H9 (cell line): Measurements from ENCODE around the gene DPYD. TPM values are rescaled to one million over a fixed set of nuclear protein-coding genes. Genes with fewer than 3 reads are reported as not detected.

Source experiments
- DNase-seq: peaks from one replicate; pipeline ENCODE4 v3.0.0-alpha.2; 2017
- H2AFZ ChIP-seq: one replicate; pipeline ENCODE4 v1.6.1; 2013; ENCODE audit warnings: mild to moderate bottlenecking, low read length, control low read depth, moderate library complexity
- H2AK5ac ChIP-seq: 2 replicates; pipeline ENCODE4 v1.6.1; 2013; ENCODE audit warnings: low read length, control low read depth, mixed read lengths; ENCODE audit not compliant: insufficient read length
- H2BK120ac ChIP-seq: one replicate; pipeline ENCODE4 v1.6.1; 2013; ENCODE audit warnings: low read depth, mild to moderate bottlenecking, low read length, control low read depth, inconsistent platforms; ENCODE audit not compliant: poor library complexity, severe bottlenecking
- H2BK12ac ChIP-seq: 2 replicates; pipeline ENCODE4 v1.6.1; 2013; ENCODE audit warnings: low read length, control low read depth, mixed read lengths, low read depth; ENCODE audit not compliant: insufficient read length
- H2BK15ac ChIP-seq: 2 replicates; pipeline ENCODE4 v1.6.1; 2013; ENCODE audit warnings: low read depth, low read length, control low read depth
- H2BK20ac ChIP-seq: one replicate; pipeline ENCODE4 v1.6.1; 2013; ENCODE audit warnings: low read depth, mild to moderate bottlenecking, low read length, control low read depth, inconsistent platforms; ENCODE audit not compliant: poor library complexity, severe bottlenecking
- H2BK5ac ChIP-seq: 2 replicates; pipeline ENCODE4 v1.6.1; 2013; ENCODE audit warnings: low read length, control low read depth, mixed read lengths; ENCODE audit not compliant: insufficient read length
- H3K14ac ChIP-seq: 2 replicates; pipeline ENCODE4 v1.6.1; 2013; ENCODE audit warnings: low read length, control low read depth; ENCODE audit not compliant: insufficient read depth
- H3K18ac ChIP-seq: 2 replicates; pipeline ENCODE4 v1.6.1; 2013; ENCODE audit warnings: low read depth, mild to moderate bottlenecking, mixed read lengths, low read length, control low read depth; ENCODE audit not compliant: insufficient read length
- H3K23ac ChIP-seq: 2 replicates; pipeline ENCODE4 v1.6.1; 2013; ENCODE audit warnings: low read length, control low read depth, mixed read lengths, low read depth; ENCODE audit not compliant: insufficient read length
- H3K23me2 ChIP-seq: 2 replicates; pipeline ENCODE4 v1.6.1; 2013; ENCODE audit warnings: low read depth, mild to moderate bottlenecking, mixed read lengths, low read length, control low read depth; ENCODE audit not compliant: insufficient read length, poor library complexity, severe bottlenecking
- H3K27ac ChIP-seq: 2 replicates; pipeline ENCODE4 v1.5.1; 2013; ENCODE audit warnings: low read length, control low read depth, mixed read lengths, low read depth; ENCODE audit not compliant: insufficient read length
- H3K27me3 ChIP-seq: 2 replicates; pipeline ENCODE4 v1.6.1; 2013; ENCODE audit warnings: low read length, control low read depth, inconsistent platforms; ENCODE audit not compliant: insufficient read depth
- H3K4ac ChIP-seq: 2 replicates; pipeline ENCODE4 v1.6.1; 2013; ENCODE audit warnings: low read depth, mild to moderate bottlenecking, control low read depth, inconsistent platforms, low read length, moderate library complexity
- H3K4me1 ChIP-seq: 2 replicates; pipeline ENCODE4 v1.6.1; 2013; ENCODE audit warnings: low read length, control low read depth, inconsistent platforms; ENCODE audit not compliant: insufficient read depth
- H3K4me2 ChIP-seq: 2 replicates; pipeline ENCODE4 v1.6.1; 2013; ENCODE audit warnings: low read length, control low read depth, mixed read lengths; ENCODE audit not compliant: insufficient read length, insufficient read depth
- H3K56ac ChIP-seq: 2 replicates; pipeline ENCODE4 v1.6.1; 2013; ENCODE audit warnings: low read depth, mild to moderate bottlenecking, mixed read lengths, low read length, control low read depth; ENCODE audit not compliant: insufficient read length
- H3K79me1 ChIP-seq: 2 replicates; pipeline ENCODE4 v1.6.1; 2013; ENCODE audit warnings: low read depth, mild to moderate bottlenecking, moderate library complexity, low read length, control low read depth, inconsistent platforms; ENCODE audit not compliant: insufficient read depth, poor library complexity, severe bottlenecking
- H3K79me2 ChIP-seq: 2 replicates; pipeline ENCODE4 v1.6.1; 2013; ENCODE audit warnings: low read length, control low read depth, inconsistent platforms; ENCODE audit not compliant: insufficient read depth
- H3K9ac ChIP-seq: 2 replicates; pipeline ENCODE4 v1.6.1; 2013; ENCODE audit warnings: low read length, control low read depth, mixed read lengths; ENCODE audit not compliant: insufficient read length; ENCODE audit errors: extremely low read depth
- H3K9me3 ChIP-seq: one replicate; pipeline ENCODE4 v1.6.1; 2013; ENCODE audit warnings: low read depth, low read length, inconsistent platforms; ENCODE audit not compliant: control insufficient read depth
- H3T11ph ChIP-seq: one replicate; pipeline ENCODE4 v1.6.1; 2013; ENCODE audit warnings: mild to moderate bottlenecking, low read length, control low read depth, inconsistent platforms
- H4K20me1 ChIP-seq: one replicate; pipeline ENCODE4 v1.6.1; 2013; ENCODE audit not compliant: control insufficient read depth, insufficient read length, insufficient read depth
- H4K5ac ChIP-seq: 2 replicates; pipeline ENCODE4 v1.6.1; 2013; ENCODE audit warnings: low read depth, mild to moderate bottlenecking, mixed read lengths, low read length, control low read depth; ENCODE audit not compliant: insufficient read length
- H4K8ac ChIP-seq: replicated peaks from 2 replicates; pipeline ENCODE4 v1.6.1; 2013; ENCODE audit warnings: low read length, control low read depth, mixed read lengths, low read depth; ENCODE audit not compliant: insufficient read length
- H4K91ac ChIP-seq: 2 replicates; pipeline ENCODE4 v1.6.1; 2013; ENCODE audit warnings: low read depth, mild to moderate bottlenecking, moderate library complexity, mixed read lengths, low read length, control low read depth; ENCODE audit not compliant: insufficient read length
- H3K27ac Mint-ChIP-seq, 3 experiments: 2 replicates in 2 of 3; 3 replicates in 1 of 3; pipeline ENCODE4 v1.8.0; 2020 to 2021; ENCODE audit warnings: mixed read lengths in 3 of 3, mild to moderate bottlenecking in 1 of 3, moderate library complexity in 1 of 3
- H3K27me3 Mint-ChIP-seq: 2 replicates; pipeline ENCODE4 v1.8.0; 2021; ENCODE audit warnings: low read depth, mild to moderate bottlenecking, moderate library complexity, mixed read lengths
- H3K36me3 Mint-ChIP-seq, 3 experiments: 2 replicates in 2 of 3; 3 replicates in 1 of 3; pipeline ENCODE4 v1.8.0; 2020 to 2021; ENCODE audit warnings: low read depth in 3 of 3, mixed read lengths in 3 of 3; ENCODE audit not compliant: insufficient read depth in 1 of 3
- H3K4me1 Mint-ChIP-seq, 2 experiments: 2 replicates each; pipeline ENCODE4 v1.8.0; 2020; ENCODE audit warnings: mixed read lengths in 2 of 2
- H3K4me3 Mint-ChIP-seq, 2 experiments: 2 replicates in 1 of 2; 3 replicates in 1 of 2; pipeline ENCODE4 v1.8.0; 2020 to 2021; ENCODE audit warnings: mild to moderate bottlenecking in 2 of 2, mixed read lengths in 2 of 2, moderate library complexity in 1 of 2
- H3K9me3 Mint-ChIP-seq, 2 experiments: 2 replicates in 1 of 2; 3 replicates in 1 of 2; pipeline ENCODE4 v1.8.0; 2020; ENCODE audit warnings: mild to moderate bottlenecking in 2 of 2, mixed read lengths in 2 of 2, moderate library complexity in 1 of 2
- CTCF ChIP-seq: fragments of 200-600 bp; sonication (generic); conservative IDR thresholded peaks from 3 replicates; pipeline ENCODE4 v1.8.0; 2021; ENCODE audit warnings: antibody characterized with exemption, mild to moderate bottlenecking
- WGBS: extraction: QIAGEN DNeasy Blood & Tissue Kit; methylation state at CpG from one replicate; pipeline ENCODE4 v1.1.7; 2013; ENCODE audit warnings: missing lambda C conversion rate, low lambda C conversion rate, mixed read lengths; ENCODE audit not compliant: insufficient read length; ENCODE audit errors: extremely low coverage; 5-methylcytosine and 5-hydroxymethylcytosine counted together
- total RNA-seq: library from RNA; stranded (reverse); gene quantifications from 2 replicates; pipeline ENCODE4 v1.2.1, GENCODE V29; 2021

DPYD gene
- total RNA-seq, 1 experiment from 2014 or later: 0.37 TPM

- no peak overlapping the region for H3K4ac ChIP-seq
Observed at GRCh38 chr1:97739596-97740103, 181.2 kb downstream of the DPYD start.

More at GRCh38 chr1:97739596-97740103, 181.2 kb downstream of the DPYD start:
- H2BK20ac ChIP-seq: no peak overlapping the region
- no peaks in the 10 kb centered on the region for H3K27me3 ChIP-seq
- Mint-ChIP-seq H3K9me3 (no peaks in the 10 kb centered on the region), H3K4me3 (no peak overlapping the region), H3K4me1 (peaks cover 6 to 8% of the 10 kb centered on the region in 2 experiments), H3K36me3 (no peaks in the 10 kb centered on the region), H3K27me3 (no peaks in the 10 kb centered on the region), H3K27ac (no peak overlapping the region)
- no peak overlapping the region for H2AFZ ChIP-seq
- WGBS: no CpG with 5 or more reads among the region's 2 CpGs
- no peak overlapping the region for H2BK5ac ChIP-seq
- no peak overlapping the region for H4K5ac ChIP-seq
- no peak overlapping the region for H2AK5ac ChIP-seq
- H3K56ac ChIP-seq: no peak overlapping the region
- H4K20me1 ChIP-seq: no peaks in the 10 kb centered on the region
- no peak overlapping the region for H3K9ac ChIP-seq
- no peak overlapping the region for H2BK15ac ChIP-seq
- H4K91ac ChIP-seq: no peak overlapping the region
- H3K23ac ChIP-seq: no peak overlapping the region
- H3K79me1 ChIP-seq: no peaks in the 10 kb centered on the region
- no peaks in the 10 kb centered on the region for H3K9me3 ChIP-seq
- H3K4me1 ChIP-seq: peaks cover 2% of the 10 kb centered on the region; the same call in 1 of the 2 replicates
- H3K14ac ChIP-seq: no peak overlapping the region
- no peak overlapping the region for H2BK120ac ChIP-seq
- no peak overlapping the region for H3T11ph ChIP-seq
- no peak overlapping the region for H3K27ac ChIP-seq
- H3K4me2 ChIP-seq: no peak overlapping the region
- H3K79me2 ChIP-seq: no peaks in the 10 kb centered on the region
- no peak for TF ChIP-seq CTCF
- no peak overlapping the region for H2BK12ac ChIP-seq
- no peaks in the 10 kb centered on the region for H3K23me2 ChIP-seq
- DNase-seq: no peak
- no peak overlapping the region for H3K18ac ChIP-seq
- H4K8ac ChIP-seq: no peak overlapping the region
